ENCODE results near the gene CFAP57. TPM values are rescaled to one million over a fixed set of nuclear protein-coding genes. Genes with fewer than 3 reads are reported as not detected.

The CFAP57 gene
- total and polyA plus RNA-seq, 9 of the 15 experiments (the other 6 are each of a cell fraction or from before 2014, with no cell fraction given) = 0.04 to 0.22 (median 0.07) TPM; not detected in 3

DNA sequence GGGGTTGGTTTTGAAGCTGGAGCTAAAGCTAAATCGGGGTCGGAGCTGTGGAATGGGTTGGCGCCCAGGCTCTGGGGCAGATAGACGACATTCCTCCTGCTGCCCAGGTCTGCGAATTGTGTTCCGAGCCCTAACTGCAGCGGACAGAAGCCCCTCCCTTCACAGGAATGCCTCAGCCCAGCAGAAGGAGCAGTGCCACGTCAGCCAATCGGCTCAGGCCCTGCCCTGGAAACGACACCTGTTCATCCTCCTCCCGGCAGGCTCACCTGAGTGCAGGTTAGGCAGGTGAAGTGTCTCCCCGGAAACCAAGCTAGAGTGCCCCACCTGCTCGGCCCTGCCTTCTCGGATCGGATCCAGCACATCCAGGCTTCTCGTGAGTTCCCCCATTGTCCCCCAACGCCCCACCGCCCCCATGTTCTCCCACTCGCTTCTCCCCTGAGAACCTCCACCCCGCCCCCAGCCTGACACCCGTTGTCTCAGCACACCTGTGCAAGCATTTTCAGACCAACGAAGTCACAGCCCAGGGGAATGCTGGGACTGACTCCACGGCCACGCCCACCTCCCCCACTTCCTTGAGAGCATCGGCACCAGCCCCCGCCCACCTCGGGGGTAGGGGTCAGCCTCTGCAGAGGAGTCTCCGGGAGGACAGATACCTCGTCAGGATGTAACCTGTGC lies 98.4 kb downstream of the CFAP57 start (continued):
- TF ChIP-seq, protein P1, sequence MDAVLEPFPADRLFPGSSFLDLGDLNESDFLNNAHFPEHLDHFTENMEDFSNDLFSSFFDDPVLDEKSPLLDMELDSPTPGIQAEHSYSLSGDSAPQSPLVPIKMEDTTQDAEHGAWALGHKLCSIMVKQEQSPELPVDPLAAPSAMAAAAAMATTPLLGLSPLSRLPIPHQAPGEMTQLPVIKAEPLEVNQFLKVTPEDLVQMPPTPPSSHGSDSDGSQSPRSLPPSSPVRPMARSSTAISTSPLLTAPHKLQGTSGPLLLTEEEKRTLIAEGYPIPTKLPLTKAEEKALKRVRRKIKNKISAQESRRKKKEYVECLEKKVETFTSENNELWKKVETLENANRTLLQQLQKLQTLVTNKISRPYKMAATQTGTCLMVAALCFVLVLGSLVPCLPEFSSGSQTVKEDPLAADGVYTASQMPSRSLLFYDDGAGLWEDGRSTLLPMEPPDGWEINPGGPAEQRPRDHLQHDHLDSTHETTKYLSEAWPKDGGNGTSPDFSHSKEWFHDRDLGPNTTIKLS (IDR thresholded peaks at IDR 0.05; ENCODE audit: borderline replicate concordance, low read depth) = peak; percentile 79
- TF ChIP-seq NFXL1 (CRISPR knock-in tag; IDR thresholded peaks at IDR 0.05) = no peak

DNA sequence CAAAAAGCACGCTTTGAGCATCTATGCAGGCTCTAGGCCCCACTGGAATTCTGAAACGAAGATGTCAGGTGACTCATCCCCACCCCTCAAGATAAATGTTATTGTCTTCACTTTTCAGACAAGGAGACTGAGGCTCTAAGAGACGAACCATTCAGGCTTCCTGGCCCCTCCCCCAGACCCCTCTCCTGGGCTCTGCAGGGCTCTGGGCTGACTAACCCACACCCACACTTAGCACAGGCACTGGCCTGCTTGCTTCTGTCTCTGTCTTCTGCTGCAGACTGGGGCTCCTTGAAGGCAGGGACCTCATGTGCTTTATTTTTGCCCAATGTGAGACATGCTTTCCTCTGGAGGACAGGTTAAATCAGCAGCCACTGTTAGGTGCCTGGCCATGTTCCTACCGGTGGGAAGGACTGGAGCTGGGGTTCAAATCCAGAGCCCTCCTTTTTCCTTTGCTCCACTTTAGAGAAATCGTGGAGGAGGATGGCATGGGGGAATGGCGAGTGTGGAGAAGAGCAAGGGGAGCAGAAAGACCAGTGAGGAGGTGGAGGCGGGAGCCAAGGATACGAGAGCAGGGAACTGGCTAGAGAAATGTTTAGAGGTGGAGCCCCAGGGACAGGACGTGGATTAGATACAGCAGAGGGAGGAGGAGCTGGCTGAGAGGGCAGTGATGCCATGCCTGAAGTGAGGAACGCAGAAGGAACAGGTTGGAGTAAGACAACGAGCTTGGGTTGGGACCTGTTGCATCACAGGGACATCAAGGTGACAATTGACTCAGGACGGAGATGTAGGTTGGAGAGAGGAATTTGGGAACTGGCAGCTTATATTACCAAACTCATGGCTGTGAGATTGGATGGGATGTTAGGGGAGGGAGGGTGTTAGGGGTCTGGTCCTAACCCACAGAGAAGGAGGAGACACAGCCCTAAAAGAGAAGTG lies 99.3 kb downstream of the CFAP57 start:
- peaks cover 34 to 72% of the 10 kb centered on the region in 2 experiments for H3K27me3 ChIP-seq (ENCODE audit: control insufficient read depth in 2 of 2, insufficient read depth in 2 of 2, low read length in 2 of 2)
- FAIRE-seq = no peak
- WGBS (ENCODE audit: insufficient coverage, low coverage, missing lambda C conversion rate) = 8% methylated on average over 12 of the region's 12 CpGs

More for the DNA sequence above, 99.3 kb downstream of the CFAP57 start:
- Histone ChIP-seq H3K36me3 (ENCODE audit: control insufficient read depth, insufficient read depth, low read length) (no peaks in the 10 kb centered on the region), H3K79me2 (ENCODE audit: control insufficient read depth, insufficient read depth, low read length) (no peaks in the 10 kb centered on the region), H3K4me2 (ENCODE audit: insufficient read depth, low read length) (peak overlapping the region; percentile 80), H4K20me1 (replicated peaks; ENCODE audit: control insufficient read depth, insufficient read depth, low read length) (no peaks in the 10 kb centered on the region), H2AFZ (ENCODE audit: low read depth, low read length) (peak overlapping the region; percentile 75), H3K9me1 (ENCODE audit: control insufficient read depth, insufficient read depth, low read length) (no peaks in the 10 kb centered on the region), H3K27ac (ENCODE audit: extremely low read depth, low read depth, low read length) (no peak overlapping the region), H3K9me3 (replicated peaks; ENCODE audit: control insufficient read depth, insufficient read depth, low read depth, low read length) (no peaks in the 10 kb centered on the region), H3K9ac (ENCODE audit: insufficient read depth in 1 of 2, low read depth in 2 of 2, low read length in 2 of 2) (no peak overlapping the region; a peak in 1 of 4 replicates), H3K4me3 (no peak overlapping the region), H3K4me1 (replicated peaks in 1 of 2; ENCODE audit: control insufficient read depth in 2 of 2, insufficient read depth in 2 of 2, low read length in 2 of 2) (peaks cover 16 to 19% of the 10 kb centered on the region in 2 experiments; a peak in 4 of 5 replicates)
- TF ChIP-seq, protein P2, sequence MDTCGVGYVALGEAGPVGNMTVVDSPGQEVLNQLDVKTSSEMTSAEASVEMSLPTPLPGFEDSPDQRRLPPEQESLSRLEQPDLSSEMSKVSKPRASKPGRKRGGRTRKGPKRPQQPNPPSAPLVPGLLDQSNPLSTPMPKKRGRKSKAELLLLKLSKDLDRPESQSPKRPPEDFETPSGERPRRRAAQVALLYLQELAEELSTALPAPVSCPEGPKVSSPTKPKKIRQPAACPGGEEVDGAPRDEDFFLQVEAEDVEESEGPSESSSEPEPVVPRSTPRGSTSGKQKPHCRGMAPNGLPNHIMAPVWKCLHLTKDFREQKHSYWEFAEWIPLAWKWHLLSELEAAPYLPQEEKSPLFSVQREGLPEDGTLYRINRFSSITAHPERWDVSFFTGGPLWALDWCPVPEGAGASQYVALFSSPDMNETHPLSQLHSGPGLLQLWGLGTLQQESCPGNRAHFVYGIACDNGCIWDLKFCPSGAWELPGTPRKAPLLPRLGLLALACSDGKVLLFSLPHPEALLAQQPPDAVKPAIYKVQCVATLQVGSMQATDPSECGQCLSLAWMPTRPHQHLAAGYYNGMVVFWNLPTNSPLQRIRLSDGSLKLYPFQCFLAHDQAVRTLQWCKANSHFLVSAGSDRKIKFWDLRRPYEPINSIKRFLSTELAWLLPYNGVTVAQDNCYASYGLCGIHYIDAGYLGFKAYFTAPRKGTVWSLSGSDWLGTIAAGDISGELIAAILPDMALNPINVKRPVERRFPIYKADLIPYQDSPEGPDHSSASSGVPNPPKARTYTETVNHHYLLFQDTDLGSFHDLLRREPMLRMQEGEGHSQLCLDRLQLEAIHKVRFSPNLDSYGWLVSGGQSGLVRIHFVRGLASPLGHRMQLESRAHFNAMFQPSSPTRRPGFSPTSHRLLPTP (IDR thresholded peaks at IDR 0.05; ENCODE audit: borderline replicate concordance, extremely low read depth, insufficient read length) = no peak
- TF ChIP-seq, protein P3, sequence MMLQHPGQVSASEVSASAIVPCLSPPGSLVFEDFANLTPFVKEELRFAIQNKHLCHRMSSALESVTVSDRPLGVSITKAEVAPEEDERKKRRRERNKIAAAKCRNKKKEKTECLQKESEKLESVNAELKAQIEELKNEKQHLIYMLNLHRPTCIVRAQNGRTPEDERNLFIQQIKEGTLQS (IDR thresholded peaks at IDR 0.05) = 0 out of 2 replicates have a peak, but pooled peaks have one; percentile 7
- TF ChIP-seq, protein P3 (CRISPR knock-in tag; conservative IDR thresholded peaks at IDR 0.05) = no peak
- TF ChIP-seq CEBPG (CRISPR knock-in tag; IDR thresholded peaks at IDR 0.05) (peak; percentile 35; the same call in 1 of the 2 replicates), CEBPG (tag; conservative IDR thresholded peaks at IDR 0.05 in 1 of 2, IDR thresholded peaks at IDR 0.05 in 1 of 2) (no peak), MAFG (tag; conservative IDR thresholded peaks at IDR 0.05) (no peak), ZNF282 (CRISPR knock-in tag; IDR thresholded peaks at IDR 0.05) (no peak)
- CTCF ChIA-PET (ENCODE audit: low intra/inter-chr PET ratio) = no interaction called here
- intact Hi-C loops (cut with micrococcal nuclease) = no loop called here
- POLR2A ChIA-PET = interaction anchor here (0.6 to 1.1 kb wide), 2 partner anchors 11 to 13 kb away, joined by 3 to 5 read pairs; no protein-coding TSS in a partner anchor
- in situ Hi-C loops (cut with MboI) = no loop called here
- no peak for DNase-seq (ENCODE audit: extremely low read depth in 1 of 4, low spot score in 3 of 4)
- peak; percentile 9; the same call in 2 of the 3 replicates for ATAC-seq
- BruUV-seq (replicated peaks) = no TSS peak

Data from K562 (cell line).